NCI-H1436 treated with DMSO at 0.1 percent for 48 hours (cell line): ENCODE measurements around the gene C2orf69.

ENCODE experiments used
- DNase-seq: peaks from one replicate; lab custom pipeline; 2025; lab: John Stamatoyannopoulos, UW

The C2orf69 gene

GRCh38 chr2:199968126-199968525 is 57.0 kb downstream of the C2orf69 start:
- no peak for DNase-seq

- DNase-seq, result no peak
Observed at GRCh38 chr2:199972088-199972626, 61.1 kb downstream of the C2orf69 start.

- DNase-seq, result no peak
Observed at GRCh38 chr2:199973703-199974102, 62.6 kb downstream of the C2orf69 start.

- no peak for DNase-seq
Observed at GRCh38 chr2:199975273-199975895, 64.3 kb downstream of the C2orf69 start.
